ENCODE data around the gene ITGB6.

GRCh38 chr2:160165081-160165480, 35.0 kb downstream of the ITGB6 start:
- TF ChIP-seq POLR2AphosphoS5 (IDR thresholded peaks at IDR 0.05): no peak
- no peak for TF ChIP-seq CTCF (IDR thresholded peaks at IDR 0.05)
